ENCODE data around the gene ZFTA.

DNA sequence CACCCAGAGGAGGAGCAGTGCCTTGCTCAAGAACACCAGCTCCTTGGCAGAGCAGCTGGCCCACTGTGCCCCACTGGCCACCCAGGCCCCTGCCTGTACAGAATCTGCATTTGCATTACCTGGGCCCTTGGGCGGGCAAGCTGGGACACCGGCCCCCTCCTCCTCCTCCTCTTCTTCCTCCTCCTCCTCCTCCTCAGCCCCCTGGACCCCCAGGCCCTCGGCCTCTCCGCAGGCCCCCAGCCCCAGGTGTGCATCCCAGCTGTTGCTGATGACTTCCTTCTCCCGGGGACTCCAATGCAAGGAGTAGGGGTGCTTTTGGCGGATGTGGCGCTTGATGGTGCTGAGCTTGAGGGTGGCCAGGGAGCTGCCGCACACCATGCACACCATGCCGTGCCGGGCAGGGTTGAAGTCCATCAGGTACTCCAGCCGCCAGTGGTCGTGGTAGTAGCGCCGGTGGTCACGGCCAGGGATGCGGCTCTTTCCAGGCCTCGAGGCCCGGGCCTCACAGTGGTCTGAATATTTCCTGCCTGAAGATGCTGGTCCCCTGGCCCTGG, 2.8 kb downstream of the ZFTA start:
- TF ChIP-seq, protein P1, sequence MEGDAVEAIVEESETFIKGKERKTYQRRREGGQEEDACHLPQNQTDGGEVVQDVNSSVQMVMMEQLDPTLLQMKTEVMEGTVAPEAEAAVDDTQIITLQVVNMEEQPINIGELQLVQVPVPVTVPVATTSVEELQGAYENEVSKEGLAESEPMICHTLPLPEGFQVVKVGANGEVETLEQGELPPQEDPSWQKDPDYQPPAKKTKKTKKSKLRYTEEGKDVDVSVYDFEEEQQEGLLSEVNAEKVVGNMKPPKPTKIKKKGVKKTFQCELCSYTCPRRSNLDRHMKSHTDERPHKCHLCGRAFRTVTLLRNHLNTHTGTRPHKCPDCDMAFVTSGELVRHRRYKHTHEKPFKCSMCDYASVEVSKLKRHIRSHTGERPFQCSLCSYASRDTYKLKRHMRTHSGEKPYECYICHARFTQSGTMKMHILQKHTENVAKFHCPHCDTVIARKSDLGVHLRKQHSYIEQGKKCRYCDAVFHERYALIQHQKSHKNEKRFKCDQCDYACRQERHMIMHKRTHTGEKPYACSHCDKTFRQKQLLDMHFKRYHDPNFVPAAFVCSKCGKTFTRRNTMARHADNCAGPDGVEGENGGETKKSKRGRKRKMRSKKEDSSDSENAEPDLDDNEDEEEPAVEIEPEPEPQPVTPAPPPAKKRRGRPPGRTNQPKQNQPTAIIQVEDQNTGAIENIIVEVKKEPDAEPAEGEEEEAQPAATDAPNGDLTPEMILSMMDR (IDR thresholded peaks at IDR 0.05), result no peak
- TF ChIP-seq POLR2A (IDR thresholded peaks at IDR 0.05), result no peak
